Tibial nerve (tissue), 4 donors: ENCODE measurements around the gene ZNF618.

Experiments used
- CTCF ChIP-seq, 5 experiments: fragments of 200-600 bp in 3 of 5; fragments of 450-650 bp in 2 of 5; sonication (generic) in 3 of 5; IDR thresholded peaks; one replicate each; pipeline ENCODE4 v1.5.1; 2016 to 2019; ENCODE audit warnings: antibody characterized with exemption in 5 of 5, mild to moderate bottlenecking in 3 of 5, moderate library complexity in 2 of 5
- EP300 ChIP-seq, 2 donors: sonication (generic); formaldehyde crosslinking; IDR thresholded peaks; one replicate each; pipeline ENCODE4 v1.6.1; 2017; ENCODE audit warnings: antibody characterized with exemption in 2 of 2, mild to moderate bottlenecking in 1 of 2

- TF ChIP-seq CTCF (IDR thresholded peaks at IDR 0.05), result no peak
- no peak for TF ChIP-seq EP300 (IDR thresholded peaks at IDR 0.05)
These were observed 220.0 kb downstream of the ZNF618 start for GRCh38 chr9:114096041-114096511.
